NCI-H2107 treated with DMSO at 0.1 percent for 48 hours (cell line): ENCODE results near the gene CDCA3.

Experiments used
- DNase-seq: peaks from one replicate; lab custom pipeline; 2025; ENCODE audit not compliant: unreplicated experiment; lab: John Stamatoyannopoulos, UW

Gene CDCA3

DNA sequence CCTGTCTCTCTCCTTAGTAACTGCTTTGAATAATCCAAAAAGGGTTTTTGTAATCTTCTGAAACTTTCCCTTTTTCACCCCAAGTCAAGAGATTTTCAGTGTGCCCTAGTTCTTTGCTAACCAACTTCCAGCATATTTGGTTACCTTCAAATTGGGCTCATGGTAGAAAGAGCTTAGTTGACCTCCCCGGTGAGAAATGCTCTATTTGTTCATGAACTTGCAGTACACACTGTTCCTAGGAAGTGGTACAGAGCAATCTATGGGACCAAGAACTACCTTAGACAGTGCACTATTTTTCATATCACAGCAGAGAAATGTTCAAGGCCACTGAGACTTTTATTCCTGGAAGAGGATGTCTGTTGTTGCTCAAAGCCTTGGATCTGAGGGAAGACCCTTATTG, 2.5 kb upstream of the CDCA3 start:
- no peak for DNase-seq

DNA sequence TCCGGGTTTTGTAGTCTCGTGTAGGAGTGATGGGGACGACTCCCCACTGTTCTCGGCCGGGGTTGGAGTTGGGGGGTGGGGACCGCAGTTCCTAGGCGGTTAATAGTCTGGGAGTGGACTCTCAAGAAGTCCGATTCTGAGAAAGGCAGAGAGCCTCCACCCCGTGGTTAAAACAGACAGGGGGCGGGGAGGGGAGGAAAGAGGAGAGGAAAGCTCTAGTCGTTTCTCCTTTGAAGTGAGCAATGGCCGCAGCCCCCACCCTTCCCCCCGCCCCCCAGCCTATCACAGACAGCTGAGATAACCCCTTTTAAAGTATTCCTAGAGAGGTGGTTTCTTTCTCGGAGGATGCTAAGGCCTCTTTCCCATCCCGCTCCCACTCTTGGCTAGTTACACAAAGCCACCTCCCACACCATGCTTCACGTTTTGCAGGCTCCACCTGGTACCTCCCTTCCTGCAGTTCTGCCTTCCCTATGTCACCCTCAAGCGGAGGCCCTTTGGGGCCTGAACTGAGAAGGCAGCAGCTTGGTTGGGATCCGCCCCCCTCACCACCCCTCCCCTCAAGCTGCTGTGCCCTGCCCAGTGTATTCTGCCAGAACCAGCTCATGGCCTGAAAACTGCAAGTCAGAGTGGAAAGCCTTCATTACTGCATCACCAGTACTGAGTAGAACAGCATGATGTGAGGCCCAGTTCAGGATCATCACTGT, 1.7 kb upstream of the CDCA3 start:
- DNase-seq: no peak

DNA sequence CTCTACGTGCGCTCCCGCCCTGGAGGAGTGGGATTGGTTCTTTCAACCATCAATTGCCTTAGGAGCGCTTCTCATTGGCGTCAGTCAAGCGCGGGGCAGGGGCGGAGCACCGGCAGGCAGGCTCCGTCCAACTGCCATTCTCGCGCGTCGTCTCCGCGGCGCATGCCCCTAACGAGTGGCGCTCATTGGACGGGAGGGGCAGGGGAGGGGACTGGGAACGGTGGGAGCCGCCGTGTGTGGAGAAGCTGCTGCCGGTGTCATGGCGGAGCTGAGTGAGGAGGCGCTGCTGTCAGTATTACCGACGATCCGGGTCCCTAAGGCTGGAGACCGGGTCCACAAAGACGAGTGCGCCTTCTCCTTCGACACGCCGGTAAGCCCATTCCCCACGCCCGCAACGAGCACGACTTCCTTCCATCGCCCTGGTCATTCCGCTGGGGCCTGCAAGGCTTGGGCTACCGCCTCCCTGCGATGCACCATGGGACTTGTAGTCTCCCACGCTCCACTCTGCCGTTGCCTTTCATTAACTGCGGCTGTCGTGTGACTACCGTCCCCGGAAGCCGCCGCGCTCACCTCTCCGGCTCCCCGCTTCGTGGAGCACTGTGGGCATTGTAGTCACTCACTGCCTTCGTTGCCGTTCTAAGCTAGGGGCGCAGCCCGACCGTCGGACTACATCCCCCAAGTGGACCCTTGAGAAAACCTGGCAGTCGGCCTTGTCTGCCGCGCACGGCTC, 1.0 kb upstream of the CDCA3 start, which contains the start of gene USP5:
TSS of gene USP5 (plus strand) at position 230 of the 730 bp plus-strand sequence. CDS start at position 260, 30 bp downstream.
- DNase-seq: peak; percentile 99

DNA sequence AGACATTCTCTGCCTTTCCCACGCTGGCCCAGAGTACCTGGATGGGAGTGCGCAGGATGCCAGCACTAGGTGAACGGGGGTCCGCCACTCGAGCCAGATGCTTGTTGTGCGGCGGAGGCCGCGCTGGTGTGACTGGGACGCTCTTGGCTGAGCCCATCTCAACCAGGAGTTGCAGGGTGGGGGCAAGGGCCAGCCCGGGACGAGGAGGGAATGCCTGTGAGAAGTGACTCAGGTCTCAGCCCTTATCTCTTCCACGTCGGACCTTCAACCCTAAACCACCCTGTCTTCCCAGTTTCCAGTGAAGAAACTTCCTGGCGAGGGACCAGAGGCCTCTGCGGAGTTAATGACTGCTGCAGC, 312 bp downstream of the CDCA3 start:
- no peak for DNase-seq

DNA sequence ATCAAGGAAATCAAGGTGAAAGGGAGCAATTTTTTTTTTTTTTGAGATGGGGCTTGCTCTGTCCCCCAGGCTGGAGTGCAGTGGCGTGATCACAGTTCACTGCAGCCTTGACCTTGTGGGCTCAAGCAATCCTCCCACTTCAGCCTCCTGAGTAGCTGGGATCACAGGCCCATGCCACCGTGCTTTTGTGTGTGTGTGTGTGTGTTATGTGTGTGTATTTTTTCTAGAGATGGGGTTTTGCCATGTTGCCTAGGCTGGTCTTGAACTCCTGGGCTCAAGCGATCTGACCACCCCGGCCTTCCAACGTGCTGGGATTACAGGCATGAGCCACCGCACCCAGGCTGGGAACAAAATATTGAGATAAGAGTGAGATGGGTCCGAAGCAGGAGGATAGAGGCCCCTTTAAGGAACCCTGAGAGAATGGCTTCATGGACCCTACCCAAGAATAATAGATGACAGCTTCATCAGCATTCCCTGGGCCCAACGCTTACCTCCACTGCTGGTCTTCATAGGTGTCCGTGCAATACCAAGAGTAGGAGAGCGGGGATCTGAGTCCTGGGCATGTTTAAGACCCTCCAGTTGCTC, 1.0 kb downstream of the CDCA3 start:
- DNase-seq: no peak

DNA sequence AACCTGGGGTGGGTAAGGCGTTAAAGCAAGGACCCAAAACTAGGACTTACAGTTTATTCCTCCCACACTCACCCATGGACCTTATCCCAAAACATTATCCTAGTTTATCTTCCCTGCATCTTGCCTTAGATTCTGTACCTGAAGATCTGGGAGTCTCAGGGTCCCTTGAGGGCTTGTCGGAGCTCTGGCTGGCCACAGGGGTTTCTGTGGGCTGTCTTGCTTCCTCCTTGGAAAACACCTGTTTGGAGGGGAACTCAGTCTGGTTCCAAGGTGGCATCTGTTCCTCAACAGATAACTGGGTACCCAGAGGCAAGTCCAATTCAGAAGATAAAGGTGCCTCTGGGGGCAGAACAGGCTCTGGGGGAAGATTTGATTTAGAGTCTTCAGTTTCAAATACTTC, 1.7 kb downstream of the CDCA3 start:
- DNase-seq: no peak

DNA sequence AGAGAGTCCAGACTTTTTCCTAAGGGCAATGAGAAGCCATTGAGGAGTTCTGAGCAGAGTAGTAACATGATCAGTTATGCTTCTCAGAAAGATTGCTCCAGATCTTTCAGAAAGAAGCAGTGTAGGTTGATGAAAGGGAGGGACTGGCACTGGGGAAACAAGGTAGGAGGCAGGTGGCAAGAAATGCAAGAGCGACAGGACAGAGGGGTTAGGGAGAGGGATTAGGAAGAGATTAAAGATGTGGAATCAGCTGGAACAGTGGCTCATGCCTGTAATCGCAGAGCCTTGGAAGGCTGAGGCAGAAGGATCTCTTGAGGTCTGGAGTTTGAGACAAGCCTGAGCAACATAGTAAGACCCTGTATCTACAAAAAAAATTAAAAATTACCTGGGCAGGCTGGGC, 3.4 kb downstream of the CDCA3 start:
- no peak for DNase-seq

DNA sequence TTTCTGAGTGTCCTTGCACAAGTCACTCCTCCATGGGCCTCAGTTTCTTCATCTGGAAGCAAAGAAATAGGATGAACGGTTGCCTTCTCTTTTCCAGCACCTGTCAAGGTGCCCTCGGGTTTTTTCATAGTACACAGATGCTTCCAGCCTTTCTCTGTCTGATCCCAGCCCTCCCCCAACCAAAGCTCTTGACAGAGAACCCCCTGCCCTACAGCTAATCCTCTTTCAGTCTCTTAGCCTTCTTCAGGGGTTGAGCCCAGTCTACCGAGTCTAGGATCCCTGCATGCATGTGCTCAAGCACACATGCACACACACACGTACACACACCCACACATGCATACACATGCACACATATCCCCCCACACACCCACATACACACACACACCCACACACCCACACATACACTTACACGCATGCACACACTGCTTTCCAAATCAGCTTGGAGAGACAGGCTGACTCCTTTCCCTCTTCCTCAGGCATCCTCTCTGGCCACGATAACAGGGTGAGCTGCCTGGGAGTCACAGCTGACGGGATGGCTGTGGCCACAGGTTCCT, 4.7 kb downstream of the CDCA3 start:
- DNase-seq: no peak

DNA sequence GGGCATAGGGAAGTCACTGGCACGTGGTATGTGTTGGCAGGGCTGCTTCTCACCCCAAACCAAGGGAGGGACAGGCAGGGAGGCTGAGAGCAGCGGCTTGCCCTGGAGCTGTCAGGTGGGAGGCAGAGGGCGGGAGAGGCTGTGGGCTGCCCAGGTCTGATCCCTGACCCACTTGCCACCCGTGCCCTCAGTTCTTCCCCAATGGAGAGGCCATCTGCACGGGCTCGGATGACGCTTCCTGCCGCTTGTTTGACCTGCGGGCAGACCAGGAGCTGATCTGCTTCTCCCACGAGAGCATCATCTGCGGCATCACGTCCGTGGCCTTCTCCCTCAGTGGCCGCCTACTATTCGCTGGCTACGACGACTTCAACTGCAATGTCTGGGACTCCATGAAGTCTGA, 5.7 kb downstream of the CDCA3 start:
- DNase-seq: no peak

DNA sequence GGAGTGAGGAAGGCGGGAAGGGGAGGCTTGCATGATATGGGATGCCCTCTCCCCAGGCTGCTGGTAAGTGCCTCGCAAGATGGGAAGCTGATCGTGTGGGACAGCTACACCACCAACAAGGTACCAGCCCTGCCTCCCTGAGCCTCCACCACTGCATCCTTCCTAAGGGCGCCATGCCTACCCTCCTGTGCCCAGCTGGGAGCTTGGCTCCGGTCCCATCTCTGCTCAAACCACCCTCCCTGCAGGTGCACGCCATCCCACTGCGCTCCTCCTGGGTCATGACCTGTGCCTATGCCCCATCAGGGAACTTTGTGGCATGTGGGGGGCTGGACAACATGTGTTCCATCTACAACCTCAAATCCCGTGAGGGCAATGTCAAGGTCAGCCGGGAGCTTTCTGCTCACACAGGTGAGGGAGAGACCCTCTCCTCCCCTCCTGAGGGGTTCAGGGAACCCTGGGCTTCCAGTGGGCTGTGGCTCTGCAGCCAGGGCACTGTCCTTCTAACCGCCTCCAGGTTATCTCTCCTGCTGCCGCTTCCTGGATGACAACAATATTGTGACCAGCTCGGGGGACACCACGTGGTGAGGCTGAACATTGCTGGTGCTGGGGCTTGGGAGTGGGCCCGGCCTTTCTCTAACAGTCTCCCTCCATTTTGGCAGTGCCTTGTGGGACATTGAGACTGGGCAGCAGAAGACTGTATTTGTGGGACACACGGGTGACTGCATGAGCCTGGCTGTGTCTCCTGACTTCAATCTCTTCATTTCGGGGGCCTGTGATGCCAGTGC, 7.8 kb downstream of the CDCA3 start:
- DNase-seq: no peak

DNA sequence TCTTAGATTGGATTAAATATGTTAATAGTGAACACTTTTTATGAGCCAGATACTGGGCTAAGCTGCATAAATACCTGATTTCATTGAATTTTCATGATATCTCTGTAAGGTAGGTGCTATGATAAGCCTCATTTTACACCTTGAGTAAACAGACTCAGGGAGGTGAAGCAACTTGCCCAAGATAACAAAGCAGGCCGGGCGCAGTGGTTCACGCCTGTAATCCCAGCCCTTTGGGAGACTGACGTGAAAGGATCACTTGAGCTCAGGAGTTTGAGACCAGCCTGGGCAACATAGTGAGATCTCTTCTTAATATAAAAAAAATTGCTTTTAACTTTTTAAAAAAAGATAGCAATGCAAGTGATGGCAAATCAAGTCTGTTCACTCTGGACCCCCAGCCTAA, 9.0 kb downstream of the CDCA3 start:
- no peak for DNase-seq

DNA sequence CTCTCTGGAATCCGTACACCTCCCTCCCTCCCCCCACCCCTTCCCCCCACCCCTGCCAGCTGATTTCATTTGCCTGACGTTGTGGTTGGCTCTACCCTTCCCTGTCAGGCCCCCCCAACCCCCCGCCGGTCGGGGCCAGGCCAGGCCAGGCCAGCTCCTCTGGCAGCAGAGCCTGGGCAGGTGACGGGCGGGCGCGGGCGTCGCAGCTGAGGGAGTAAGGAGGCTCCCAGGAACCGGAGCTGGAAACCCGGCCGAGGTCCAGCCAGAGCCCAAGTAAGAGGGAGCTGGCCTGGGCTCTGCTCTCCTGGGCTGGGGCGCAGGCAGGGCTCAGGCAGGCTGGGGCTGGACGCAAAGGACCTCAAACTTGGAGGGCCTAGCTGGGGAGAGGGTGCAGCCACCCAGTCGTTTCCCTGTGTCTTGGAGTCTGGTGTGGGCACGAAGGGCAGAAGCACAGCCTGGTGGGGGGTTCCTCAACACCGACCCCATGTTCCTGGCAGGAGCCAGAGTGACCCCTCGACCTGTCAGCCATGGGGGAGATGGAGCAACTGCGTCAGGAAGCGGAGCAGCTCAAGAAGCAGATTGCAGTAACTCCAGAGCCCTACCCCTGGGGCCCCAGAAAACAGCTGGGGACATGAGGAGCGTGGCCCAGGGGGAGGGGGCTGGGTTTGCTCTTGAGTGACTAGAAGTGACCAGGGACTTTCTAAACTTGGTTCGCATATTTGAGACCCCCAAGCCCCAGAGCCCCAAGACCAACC, 10.1 kb downstream of the CDCA3 start, which contains the start of gene GNB3:
TSS of gene GNB3 (plus strand) at position 165 of the 755 bp plus-strand sequence. CDS start at position 528, 363 bp downstream.
- DNase-seq: no peak

DNA sequence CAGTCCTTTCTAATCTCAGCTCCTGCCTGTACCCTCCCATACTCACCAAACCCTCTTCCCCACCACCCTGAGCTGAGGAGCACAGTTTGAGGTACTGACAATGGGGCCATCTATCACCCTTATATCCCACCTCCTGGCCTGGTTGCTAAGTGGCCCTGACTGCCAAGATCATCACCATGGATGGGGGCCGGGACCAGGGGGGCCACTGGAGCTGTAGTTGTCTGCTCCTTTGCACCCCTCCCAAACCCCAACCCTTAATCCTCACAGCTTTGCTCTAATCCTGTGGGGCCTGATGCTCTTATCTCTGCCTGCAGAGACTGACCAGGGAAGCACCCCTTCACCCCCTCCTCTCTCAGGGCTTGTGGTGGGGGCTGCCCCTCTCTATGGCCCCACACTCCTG, 10.8 kb downstream of the CDCA3 start:
- DNase-seq: no peak

DNA sequence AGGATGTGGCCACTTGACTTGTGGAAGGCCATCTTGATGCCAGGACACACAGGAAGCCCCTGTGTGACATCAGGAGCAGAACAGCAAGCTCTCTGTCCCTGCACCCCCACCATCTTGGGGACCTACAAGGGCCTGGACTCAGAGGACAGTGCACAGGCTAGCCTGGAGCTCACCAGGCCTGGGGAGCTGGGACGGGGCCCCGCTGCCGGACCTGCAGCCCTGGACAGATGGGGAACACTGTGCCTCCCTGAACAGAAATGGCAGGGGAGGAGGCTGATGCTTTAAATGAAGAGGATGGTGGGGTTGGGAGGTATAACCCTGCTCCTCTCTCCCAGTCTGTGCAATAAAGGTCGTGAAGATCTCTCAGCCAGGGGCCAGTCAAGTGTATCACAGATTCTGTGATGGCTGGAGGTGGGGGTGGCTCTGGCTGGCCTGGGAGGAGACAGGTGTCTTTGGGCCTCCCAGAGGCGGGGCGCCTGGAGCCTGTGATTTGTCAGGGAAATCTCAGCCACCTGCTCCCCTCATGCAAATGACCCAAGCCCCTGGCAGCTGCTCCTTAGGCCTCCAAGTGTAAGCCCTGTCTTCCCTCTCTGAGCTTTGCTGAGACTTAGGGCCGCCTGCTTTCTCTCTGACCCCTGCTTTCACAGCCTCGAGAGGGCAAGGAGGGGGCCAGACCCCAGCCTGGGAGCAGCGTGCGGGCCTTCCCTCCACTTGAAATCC, 11.4 kb downstream of the CDCA3 start:
- peak; percentile 84 for DNase-seq

DNA sequence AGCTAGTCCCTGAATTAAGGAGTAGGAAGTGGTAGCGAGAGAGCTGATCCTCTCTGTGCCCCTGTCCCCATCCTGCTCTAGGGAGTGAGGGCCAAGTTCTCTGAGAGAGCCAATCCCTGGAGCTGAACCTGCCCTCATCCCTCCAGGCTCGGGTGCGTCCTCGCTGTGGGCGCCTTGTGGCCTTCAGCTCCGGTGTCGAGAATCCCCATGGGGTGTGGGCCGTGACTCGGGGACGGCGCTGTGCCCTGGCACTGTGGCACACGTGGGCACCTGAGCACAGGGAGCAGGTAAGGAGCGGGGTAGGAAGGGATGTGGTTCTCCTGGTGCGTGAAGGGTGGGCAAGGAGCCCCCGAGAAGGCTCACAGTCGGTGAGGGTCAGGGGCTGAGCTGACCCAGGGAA, 12.2 kb downstream of the CDCA3 start:
- no peak for DNase-seq

DNA sequence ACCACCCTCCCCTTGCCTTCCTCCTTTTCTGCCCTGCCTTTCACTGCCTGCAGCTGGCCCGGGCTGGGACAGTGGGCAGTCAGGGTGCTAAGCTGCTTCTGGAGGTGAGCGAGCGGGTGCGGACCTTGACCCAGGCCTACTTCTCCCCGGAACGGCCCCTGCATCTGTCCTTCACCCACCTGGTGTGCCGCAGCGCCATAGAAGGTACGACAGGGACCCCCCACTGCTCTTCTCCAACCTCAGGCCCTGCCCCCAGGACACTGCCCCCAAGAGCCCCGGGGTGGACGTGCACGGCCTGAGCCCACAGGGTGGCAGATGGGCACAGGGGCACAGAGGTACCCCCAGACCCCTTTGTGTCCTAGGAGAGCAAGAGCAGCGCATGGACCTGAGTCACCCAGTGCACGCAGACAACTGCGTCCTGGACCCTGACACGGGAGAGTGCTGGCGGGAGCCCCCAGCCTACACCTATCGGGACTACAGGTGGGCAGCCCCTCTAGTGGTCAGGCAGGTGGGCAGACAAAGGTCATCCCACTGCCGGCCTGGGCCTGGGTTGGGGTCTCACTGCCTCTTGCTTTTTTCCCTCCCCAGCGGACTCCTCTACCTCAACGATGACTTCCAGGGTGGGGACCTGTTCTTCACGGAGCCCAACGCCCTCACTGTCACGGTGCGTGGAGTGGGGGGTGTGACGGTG, 13.6 kb downstream of the CDCA3 start:
- DNase-seq: no peak

DNA sequence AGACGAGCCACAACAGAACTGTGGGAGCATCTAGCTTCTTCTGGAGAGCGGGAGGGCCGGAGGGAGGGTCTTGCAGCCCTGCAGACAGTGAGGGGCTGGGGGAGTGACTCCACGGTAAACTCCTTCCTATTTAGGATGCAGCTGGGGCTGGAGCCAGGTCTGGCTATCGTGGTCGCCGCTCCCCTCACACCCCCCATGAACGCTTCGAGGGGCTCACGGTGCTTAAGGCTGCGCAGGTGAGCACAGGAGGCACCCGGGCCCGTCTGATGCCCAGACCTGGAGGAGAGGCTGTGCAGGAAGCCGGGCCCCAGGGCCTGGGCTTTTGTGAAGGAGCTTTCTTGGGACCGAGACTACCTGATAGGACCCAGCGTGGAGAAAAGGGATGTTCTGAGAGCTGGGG, 14.2 kb downstream of the CDCA3 start:
- no peak for DNase-seq

DNA sequence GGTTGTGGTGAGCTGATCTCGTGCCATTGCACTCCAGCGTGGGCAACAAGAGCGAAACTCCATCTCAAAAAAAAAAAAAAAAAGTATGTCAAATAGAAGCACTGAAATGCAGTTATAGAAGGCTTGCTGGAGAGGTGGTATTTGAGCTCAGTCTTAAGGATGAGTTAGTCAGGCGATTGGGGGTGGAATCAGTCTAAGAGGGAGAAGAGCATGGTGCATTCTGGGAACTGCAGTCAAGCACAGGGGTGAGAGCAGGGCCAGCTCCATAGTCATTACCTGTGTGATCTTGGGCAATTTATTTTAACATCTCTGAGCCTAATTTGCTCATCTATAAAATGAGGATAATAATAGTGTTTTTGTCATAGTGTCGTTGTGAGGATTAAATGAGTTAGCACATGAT, 16.2 kb downstream of the CDCA3 start:
- no peak for DNase-seq

DNA sequence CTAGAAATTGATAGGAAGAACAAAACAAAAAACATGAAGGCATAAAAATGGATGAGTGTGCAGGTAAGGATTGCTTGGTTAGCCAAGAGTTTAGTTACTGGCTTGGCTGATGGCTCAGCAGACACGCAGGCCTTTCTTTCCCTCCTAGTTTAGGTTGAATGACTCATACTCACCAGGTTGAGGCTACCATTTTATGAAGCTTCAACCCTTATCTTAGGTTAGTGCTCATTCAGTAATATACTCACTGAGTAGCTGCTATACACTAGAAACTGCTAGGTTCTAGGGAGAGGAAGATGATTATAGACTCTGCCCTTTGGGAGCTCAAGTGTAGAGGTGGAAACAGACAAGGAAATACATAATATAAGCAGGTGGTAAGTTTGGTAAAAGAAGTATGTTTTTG, 16.8 kb downstream of the CDCA3 start:
- no peak for DNase-seq
